C4-2B (cell line): ENCODE data around the gene SND1.

Experiments used
- ZFX ChIP-seq: fragments of 450-650 bp; IDR thresholded peaks from 2 replicates; pipeline ENCODE4 v1.6.1; 2017
- TF ChIP-seq, protein P1 (sequence below): fragments of 450-650 bp; conservative IDR thresholded peaks from 2 replicates; pipeline ENCODE4 v1.5.1; 2017; ENCODE audit warnings: mild to moderate bottlenecking

DNA sequence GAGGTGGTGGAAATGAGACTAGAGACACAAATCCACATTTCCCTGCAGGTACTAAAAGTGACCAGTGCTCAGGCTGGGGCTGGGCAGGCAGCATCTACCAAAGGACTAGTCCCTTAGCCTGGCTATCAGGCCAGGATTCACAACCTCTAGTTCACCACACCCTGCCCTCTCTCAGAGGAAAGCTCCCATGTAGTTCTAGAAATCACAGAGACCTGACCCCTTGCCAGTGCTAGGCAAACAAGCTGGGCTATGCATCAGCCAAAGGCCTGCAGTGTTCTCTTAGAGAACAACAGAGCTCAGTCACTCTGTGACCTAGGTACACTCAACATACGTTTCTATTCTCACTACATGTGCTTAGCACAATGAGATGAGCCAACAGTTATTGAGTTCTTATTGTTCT is 405.9 kb downstream of the SND1 start:
- TF ChIP-seq, protein P1, sequence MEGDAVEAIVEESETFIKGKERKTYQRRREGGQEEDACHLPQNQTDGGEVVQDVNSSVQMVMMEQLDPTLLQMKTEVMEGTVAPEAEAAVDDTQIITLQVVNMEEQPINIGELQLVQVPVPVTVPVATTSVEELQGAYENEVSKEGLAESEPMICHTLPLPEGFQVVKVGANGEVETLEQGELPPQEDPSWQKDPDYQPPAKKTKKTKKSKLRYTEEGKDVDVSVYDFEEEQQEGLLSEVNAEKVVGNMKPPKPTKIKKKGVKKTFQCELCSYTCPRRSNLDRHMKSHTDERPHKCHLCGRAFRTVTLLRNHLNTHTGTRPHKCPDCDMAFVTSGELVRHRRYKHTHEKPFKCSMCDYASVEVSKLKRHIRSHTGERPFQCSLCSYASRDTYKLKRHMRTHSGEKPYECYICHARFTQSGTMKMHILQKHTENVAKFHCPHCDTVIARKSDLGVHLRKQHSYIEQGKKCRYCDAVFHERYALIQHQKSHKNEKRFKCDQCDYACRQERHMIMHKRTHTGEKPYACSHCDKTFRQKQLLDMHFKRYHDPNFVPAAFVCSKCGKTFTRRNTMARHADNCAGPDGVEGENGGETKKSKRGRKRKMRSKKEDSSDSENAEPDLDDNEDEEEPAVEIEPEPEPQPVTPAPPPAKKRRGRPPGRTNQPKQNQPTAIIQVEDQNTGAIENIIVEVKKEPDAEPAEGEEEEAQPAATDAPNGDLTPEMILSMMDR: no peak
- no peak for TF ChIP-seq ZFX
